NCI-H2029 treated with DMSO at 0.1 percent for 48 hours (cell line): Measurements from ENCODE around the gene PLPPR2.
"Not testable (repeated sequence)": the region's sequence is repeated elsewhere in the genome, so short reads cannot be mapped to it uniquely, and the experiment has no call there.

Experiments used
- DNase-seq: peaks from one replicate; lab custom pipeline; 2025; lab: John Stamatoyannopoulos, UW

Gene PLPPR2

DNA sequence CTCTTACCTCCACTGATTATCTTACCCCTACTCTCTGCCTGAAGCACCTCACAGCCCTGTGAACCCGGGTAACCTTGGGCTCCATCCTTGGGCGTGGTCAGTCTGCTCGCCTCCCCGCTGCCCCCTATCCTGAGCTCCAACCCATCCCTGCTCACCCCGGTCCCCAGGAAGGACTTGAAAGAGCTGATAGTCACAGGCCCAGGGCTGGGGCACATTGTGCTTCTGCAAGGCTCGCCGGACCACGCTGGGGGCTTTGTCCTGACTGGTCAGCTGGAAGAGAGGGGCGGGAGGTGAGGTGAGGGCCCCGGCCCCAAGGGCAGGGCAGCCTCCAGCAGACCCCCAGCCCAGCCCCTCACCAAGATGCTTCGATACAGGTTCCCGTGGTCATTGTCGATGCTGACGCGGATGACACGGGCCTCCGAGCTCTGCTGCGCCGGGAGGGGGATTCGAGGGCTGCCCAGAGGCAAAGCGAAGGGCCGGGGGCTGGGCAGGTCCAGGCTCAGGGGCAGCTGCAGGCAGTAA is 41.9 kb downstream of the PLPPR2 start:
- DNase-seq: no peak

DNA sequence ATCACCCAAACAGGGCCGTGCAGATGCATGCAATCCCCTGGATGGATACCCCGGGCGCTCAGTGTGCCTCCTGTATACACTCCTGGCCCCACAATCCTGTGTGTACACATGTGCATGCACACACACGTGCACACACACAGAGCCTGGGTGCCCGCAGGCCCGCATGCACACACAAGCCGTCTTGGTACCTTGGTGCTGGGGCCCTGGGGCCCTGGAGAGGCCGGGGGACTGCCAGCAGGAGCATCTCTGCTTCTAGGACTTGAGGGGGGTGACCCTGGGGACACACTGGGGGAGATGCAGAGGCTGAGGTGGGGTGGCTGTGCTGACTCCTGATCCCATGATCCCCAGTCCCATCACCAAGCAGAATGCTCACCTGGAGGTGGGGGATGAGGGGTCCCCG is 44.4 kb downstream of the PLPPR2 start:
- DNase-seq: no peak

DNA sequence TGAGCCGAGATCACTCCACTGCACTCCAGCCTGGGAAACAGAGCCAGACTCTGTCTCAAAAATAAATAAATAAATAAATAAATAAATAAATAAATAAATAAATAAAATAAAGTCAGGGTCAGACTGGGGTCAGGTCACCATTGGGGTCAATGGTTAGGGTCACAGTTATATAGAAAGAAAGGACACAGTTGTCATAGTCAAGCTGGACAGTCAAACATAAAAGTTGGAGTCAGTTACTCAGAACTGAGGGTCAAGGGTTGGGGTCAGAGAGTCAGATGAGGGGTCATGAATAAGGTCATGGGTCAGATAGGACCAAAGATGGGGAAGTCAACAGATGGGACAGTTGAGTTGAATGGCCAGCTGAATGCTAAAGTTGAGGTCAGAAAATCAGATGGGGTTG is 45.6 kb downstream of the PLPPR2 start:
- DNase-seq: no peak

DNA sequence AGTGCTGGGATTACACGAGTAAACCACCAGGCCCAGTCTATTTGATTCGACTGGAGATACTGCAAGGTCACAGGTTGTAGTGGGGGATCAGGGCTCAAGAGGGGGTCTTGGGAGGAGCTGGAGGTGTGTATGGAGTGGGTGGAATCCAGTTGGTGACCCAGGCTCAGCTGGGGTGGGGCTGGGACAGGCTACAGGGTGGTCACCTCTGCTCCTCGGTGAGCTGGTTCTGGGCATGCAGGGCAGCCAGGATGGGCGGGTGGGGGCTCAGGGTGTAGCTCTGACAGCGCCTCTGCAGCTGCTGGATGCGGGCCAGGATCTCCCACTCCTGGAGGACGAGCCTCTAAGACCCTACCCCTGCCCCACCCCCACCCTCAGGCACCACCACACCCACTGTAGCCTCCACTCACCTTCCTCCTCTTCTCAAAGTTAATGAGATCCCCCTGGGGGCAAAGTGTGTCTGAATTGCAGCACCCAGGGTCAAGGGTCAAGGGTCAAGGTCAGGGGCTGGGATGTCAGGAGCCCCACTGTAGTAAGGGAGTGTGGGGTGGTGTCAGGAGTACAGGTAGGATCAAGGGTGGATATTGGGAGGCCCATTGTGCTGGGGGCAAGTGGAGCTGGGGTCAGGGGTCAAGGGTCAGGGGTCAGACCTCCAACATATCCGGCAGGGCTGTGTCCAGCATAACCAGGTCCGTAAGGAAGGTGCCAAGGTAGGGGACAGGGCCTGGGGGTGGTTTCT is 46.7 kb downstream of the PLPPR2 start:
- DNase-seq: no peak

DNA sequence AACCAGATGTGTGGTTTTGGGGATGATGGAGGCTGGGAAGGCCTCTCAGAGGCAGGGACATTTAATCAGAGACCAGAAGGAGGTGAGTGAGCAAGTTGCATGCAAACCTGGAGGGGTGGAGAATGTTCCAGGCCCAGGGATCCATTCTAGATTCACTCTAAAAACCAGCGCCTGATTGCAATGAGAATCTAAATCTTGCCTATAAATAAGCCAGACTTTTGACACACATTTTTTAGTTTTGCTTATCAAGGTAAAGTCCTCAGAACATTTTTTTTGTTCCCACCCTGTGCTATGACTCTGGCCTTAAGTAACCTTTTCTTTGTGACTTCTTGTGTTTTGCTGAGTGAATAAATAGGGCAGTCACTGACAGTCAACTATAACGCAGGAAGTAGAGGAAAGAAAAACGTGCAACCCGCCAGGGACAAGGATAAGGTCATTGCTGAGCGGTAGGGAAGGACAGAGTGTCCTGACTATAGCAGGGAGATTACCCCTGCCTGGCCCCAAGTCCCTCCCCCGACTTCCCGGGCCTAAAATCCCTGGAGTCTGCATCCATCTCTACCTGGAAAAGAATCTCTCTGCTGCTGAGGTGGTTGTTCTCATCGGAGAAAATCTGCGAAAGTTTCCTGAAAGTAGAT is 49.5 kb downstream of the PLPPR2 start:
- no peak for DNase-seq

DNA sequence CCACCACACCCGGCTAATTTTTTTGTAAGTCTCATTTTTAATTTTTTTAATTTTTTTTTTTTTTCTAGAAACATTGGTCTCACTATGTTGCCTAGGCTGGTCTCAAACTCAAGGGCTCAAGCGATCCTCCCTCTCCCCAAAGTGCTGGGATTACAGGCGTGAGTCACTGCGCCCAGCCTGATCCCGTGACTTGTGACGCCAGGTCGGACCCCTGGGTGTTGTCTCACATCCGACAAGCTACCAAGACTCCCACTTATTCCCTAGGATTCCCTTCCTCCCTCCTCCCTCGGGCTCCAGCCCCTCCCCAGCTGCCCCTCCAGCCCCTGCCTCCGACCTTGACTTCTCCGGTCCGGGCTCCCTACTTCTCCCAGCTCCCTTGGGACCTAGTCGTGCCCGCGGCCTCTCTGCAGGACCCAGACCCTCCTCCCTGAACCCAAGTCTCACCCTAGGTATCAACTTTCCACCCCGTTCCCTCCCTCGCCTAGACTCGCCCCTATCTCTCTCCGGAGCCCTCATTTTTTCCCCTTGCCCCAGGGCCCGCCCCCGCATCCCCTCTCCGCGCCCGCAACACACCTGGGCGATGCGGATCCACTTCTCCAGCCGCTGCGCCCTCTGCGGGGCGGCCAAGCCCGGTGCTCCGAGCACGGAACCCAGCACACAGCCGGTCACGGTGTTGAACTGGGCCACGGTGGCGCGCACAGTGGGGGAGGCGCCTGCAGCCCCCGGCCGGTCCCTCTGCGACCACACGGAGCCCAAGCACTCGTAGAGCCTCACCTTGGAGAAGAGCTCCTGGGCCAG is 50.8 kb downstream of the PLPPR2 start:
- DNase-seq: no peak

DNA sequence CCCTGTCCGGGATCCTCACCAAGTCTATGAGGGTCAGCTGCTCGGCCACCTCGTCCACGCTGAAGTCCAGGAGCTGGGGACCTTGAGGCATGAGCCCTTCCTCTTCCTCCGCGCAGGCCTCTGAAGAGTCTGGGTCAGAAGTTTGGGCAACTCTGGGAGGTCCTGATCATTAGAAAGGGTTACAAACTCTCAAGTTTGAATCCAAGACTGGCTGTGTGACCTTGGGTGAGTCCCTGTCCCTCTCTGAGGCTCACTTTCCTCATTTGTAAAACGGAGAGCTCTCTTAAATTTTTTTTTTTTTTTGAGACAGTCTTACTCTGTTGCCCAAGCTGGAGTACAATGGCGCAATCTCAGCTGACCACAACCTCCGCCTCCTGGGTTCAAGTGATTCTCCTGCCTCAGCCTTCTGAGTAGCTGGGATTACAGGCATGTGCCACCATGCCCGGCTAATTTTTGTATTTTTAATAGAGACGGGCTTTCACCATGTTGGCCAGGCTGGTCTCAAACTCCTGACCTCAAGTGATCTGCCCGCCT is 51.5 kb downstream of the PLPPR2 start:
- DNase-seq: not testable (repeated sequence)

DNA sequence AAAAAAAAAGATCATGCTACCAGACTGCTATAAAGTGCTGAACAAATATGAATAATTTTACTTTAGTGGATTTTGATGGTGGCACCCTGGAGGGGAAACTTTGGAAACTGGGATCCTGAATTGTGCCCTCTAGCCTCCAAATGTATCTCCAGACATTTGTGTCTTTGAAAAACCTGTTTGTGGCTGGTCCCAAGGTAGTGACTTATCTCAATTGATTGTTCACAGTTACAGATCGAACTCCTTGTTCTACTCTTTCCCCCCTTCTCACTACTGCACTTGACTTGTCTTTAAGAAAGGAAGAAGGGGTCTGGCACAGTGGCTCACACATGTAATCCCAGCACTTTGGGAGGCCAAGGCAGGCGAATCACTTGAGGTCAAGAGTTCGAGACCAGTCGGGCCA is 53.4 kb downstream of the PLPPR2 start:
- no peak for DNase-seq

DNA sequence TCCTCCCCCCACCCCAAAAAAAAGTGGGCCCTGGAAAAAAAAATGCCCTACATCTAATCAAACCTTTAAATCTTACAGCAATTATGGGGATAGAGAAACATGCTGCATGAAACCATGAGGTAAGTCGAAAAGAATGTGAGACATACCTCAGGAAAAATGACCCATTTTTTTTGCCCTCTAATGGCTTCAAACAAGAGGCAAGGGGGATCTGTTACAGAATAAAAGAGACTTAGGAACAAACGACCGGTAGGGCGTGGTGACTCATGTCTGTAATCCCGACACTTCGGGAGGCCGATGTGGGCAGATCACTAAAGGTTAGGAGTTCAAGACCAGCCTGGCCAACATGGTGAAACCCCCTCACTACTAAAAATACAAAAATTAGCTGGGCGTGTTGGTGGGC is 55.5 kb downstream of the PLPPR2 start:
- no peak for DNase-seq

DNA sequence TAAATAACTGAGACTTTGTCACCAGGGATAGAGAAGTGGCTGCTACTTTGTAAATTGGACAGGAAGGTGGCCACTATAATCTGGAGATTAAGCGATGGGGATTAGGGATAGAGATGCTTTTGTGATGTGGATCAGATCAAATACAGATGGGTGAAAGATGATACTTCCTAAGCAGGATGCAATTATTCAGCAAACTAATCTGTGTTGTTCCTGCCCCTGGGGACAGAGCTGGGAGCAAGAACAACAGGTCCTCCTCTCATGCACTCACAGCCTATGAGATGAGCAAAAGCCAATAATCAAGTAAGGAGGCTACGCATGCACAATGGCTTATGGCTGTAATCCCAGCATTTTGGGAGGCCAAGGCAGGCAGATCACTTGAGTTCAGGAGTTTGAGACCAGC is 59.3 kb downstream of the PLPPR2 start:
- no peak for DNase-seq
